SU-DHL-6 (cell line): ENCODE results near the gene KRTAP5-6.

ENCODE experiments used
- CTCF ChIP-seq: fragments of 200-600 bp; sonication (generic); IDR thresholded peaks from one replicate; pipeline ENCODE4 v1.5.1; 2017; ENCODE audit warnings: antibody characterized with exemption, mild to moderate bottlenecking, low read length, moderate library complexity; ENCODE audit not compliant: insufficient read depth, poor library complexity, severe bottlenecking
- EZH2phosphoT487 ChIP-seq: fragments of 200-600 bp; sonication (generic), shearing (Covaris generic); conservative IDR thresholded peaks from 2 replicates; pipeline ENCODE4 v1.6.1; 2018; ENCODE audit warnings: mild to moderate bottlenecking, antibody characterized with exemption, low read length, moderate library complexity, mixed read lengths

- TF ChIP-seq CTCF, result no peak
- no peak for TF ChIP-seq EZH2phosphoT487
These were observed 8.4 kb downstream of the KRTAP5-6 start for GRCh38 chr11:1705126-1706052.
